SK-N-SH (cell line): ENCODE measurements around the gene FBXL2.

Experiments
- RCOR1 ChIP-seq: fragments of 150-350 bp; IDR thresholded peaks from 2 replicates; pipeline ENCODE4 v1.6.1; 2017; ENCODE audit warnings: antibody characterized with exemption, low read length
- SMC3 ChIP-seq: IDR thresholded peaks from 2 replicates; pipeline ENCODE4 v1.6.1; 2012; ENCODE audit warnings: low read depth, low read length, improper control_type of control experiment
- TF ChIP-seq, protein P1 (sequence below): IDR thresholded peaks from 2 replicates; pipeline ENCODE4 v1.4.0; 2012; ENCODE audit warnings: low read depth, borderline replicate concordance
- TF ChIP-seq, protein P2 (sequence below): fragments of 200-600 bp; sonication (generic); IDR thresholded peaks from 2 replicates; pipeline ENCODE4 v1.6.1; 2017; ENCODE audit warnings: antibody characterized with exemption, mild to moderate bottlenecking, moderate library complexity

DNA sequence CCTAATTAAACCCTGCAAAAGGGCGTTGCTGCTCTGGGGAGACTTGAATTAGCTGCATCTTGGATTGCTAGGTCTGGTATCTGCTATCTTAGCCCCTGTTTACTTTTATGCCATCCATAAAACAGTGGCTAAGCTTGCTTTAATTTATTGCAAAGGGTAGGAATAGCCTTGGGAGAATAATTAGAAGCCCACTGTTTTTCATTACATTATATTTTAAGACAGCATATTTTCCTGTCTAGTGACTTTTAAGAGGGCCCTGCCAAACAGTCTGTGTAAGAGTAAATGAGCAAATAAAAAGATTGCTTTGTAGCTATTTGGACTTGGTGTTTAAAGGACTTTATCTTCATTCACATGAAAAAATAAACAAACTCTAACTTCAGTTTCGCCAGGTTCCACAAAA lies 41.2 kb upstream of the FBXL2 start:
- TF ChIP-seq, protein P1, sequence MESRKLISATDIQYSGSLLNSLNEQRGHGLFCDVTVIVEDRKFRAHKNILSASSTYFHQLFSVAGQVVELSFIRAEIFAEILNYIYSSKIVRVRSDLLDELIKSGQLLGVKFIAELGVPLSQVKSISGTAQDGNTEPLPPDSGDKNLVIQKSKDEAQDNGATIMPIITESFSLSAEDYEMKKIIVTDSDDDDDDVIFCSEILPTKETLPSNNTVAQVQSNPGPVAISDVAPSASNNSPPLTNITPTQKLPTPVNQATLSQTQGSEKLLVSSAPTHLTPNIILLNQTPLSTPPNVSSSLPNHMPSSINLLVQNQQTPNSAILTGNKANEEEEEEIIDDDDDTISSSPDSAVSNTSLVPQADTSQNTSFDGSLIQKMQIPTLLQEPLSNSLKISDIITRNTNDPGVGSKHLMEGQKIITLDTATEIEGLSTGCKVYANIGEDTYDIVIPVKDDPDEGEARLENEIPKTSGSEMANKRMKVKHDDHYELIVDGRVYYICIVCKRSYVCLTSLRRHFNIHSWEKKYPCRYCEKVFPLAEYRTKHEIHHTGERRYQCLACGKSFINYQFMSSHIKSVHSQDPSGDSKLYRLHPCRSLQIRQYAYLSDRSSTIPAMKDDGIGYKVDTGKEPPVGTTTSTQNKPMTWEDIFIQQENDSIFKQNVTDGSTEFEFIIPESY: no peak
- TF ChIP-seq SMC3 (no peak), RCOR1 (no peak)
- TF ChIP-seq, protein P2, sequence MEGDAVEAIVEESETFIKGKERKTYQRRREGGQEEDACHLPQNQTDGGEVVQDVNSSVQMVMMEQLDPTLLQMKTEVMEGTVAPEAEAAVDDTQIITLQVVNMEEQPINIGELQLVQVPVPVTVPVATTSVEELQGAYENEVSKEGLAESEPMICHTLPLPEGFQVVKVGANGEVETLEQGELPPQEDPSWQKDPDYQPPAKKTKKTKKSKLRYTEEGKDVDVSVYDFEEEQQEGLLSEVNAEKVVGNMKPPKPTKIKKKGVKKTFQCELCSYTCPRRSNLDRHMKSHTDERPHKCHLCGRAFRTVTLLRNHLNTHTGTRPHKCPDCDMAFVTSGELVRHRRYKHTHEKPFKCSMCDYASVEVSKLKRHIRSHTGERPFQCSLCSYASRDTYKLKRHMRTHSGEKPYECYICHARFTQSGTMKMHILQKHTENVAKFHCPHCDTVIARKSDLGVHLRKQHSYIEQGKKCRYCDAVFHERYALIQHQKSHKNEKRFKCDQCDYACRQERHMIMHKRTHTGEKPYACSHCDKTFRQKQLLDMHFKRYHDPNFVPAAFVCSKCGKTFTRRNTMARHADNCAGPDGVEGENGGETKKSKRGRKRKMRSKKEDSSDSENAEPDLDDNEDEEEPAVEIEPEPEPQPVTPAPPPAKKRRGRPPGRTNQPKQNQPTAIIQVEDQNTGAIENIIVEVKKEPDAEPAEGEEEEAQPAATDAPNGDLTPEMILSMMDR: no peak
